MCF 10A (cell line): ENCODE results near the gene GIMAP8. TPM values are rescaled to one million over a fixed set of nuclear protein-coding genes. Genes with fewer than 3 reads are reported as not detected.
"Not testable (repeated sequence)": the region's sequence is repeated elsewhere in the genome, so short reads cannot be mapped to it uniquely, and the experiment has no call there.

Experiments
- BruUV-seq: library from RNA; stranded (reverse); fragments of 400-500 nt; replicated peaks from 2 replicates; lab custom pipeline; 2021; lab: Mats Ljungman, UMichigan
- CTCF ChIA-PET: fragments of 300-600 bp; sonication (Branson Sonifier 250); formaldehyde crosslinking; extraction: SDS; loops from one replicate; lab custom pipeline; 2021; ENCODE audit warnings: antibody characterized with exemption, inconsistent platforms; lab: Yijun Ruan, JAX
- POLR2A ChIA-PET: fragments of 300-600, 350-650 bp; sonication (Branson Sonifier 250); formaldehyde crosslinking; extraction: SDS; loops from one replicate; lab custom pipeline; 2020; ENCODE audit warnings: antibody characterized with exemption, inconsistent platforms; lab: Yijun Ruan, JAX
- DNase-seq: peaks from one replicate; pipeline ENCODE4 v3.0.0-alpha.2; 2018; ENCODE audit not compliant: unreplicated experiment
- H3K27ac Mint-ChIP-seq: one replicate; pipeline ENCODE4 v1.8.0; 2022; ENCODE audit warnings: mild to moderate bottlenecking, low read depth, mixed read lengths; ENCODE audit not compliant: unreplicated experiment
- H3K27me3 Mint-ChIP-seq: one replicate; pipeline ENCODE4 v1.8.0; 2022; ENCODE audit warnings: mixed read lengths; ENCODE audit not compliant: insufficient read depth, unreplicated experiment
- H3K36me3 Mint-ChIP-seq: one replicate; pipeline ENCODE4 v1.8.0; 2022; ENCODE audit warnings: mild to moderate bottlenecking, moderate library complexity, mixed read lengths; ENCODE audit not compliant: insufficient read depth, unreplicated experiment
- H3K4me1 Mint-ChIP-seq: one replicate; pipeline ENCODE4 v1.8.0; 2022; ENCODE audit warnings: mixed read lengths; ENCODE audit not compliant: insufficient read depth, unreplicated experiment
- H3K4me3 Mint-ChIP-seq: one replicate; pipeline ENCODE4 v1.8.0; 2022; ENCODE audit warnings: mild to moderate bottlenecking, moderate library complexity, mixed read lengths; ENCODE audit not compliant: unreplicated experiment
- H3K9me3 Mint-ChIP-seq: one replicate; pipeline ENCODE4 v1.8.0; 2022; ENCODE audit warnings: mixed read lengths; ENCODE audit not compliant: unreplicated experiment
- CTCF ChIP-seq: fragments of 200-600 bp; IDR thresholded peaks from one replicate; pipeline ENCODE4 v1.8.0; 2022; ENCODE audit warnings: antibody characterized with exemption, mild to moderate bottlenecking; ENCODE audit not compliant: unreplicated experiment
- intact Hi-C: fragments of 100-400 bp; cut with micrococcal nuclease; formaldehyde crosslinking; loops from 2 replicates; pipeline ENCODE4 v1.14.1; 2022
- total RNA-seq: library from RNA; stranded (reverse); gene quantifications from 2 replicates; pipeline ENCODE4 v1.2.3, GENCODE V29; 2022

GIMAP8 gene
- total RNA-seq, 1 experiment from 2014 or later = not detected

- H3K4me1 Mint-ChIP-seq = peaks cover 14% of the 10 kb centered on the region
- no peak overlapping the region for H3K27ac Mint-ChIP-seq
- no peak for TF ChIP-seq CTCF
- H3K4me3 Mint-ChIP-seq = no peak overlapping the region
- POLR2A ChIA-PET = no interaction called here
- peaks cover 3% of the 10 kb centered on the region for H3K27me3 Mint-ChIP-seq
- DNase-seq = no peak
- no peaks in the 10 kb centered on the region for H3K9me3 Mint-ChIP-seq
- CTCF ChIA-PET = interaction anchor here (0.6 to 0.8 kb wide), 3 partner anchors 56 to 837 kb away, joined by 3 to 4 read pairs (median 3); no protein-coding TSS in a partner anchor
- H3K36me3 Mint-ChIP-seq = no peaks in the 10 kb centered on the region
- BruUV-seq = no TSS peak
- intact Hi-C loops = no loop called here
These were observed 30.9 kb downstream of the GIMAP8 start for GRCh38 chr7:150481186-150481920.

GRCh38 chr7:150481922-150482321 is 31.5 kb downstream of the GIMAP8 start:
- peaks cover 14% of the 10 kb centered on the region for H3K4me1 Mint-ChIP-seq
- TF ChIP-seq CTCF = no peak
- H3K9me3 Mint-ChIP-seq = peaks cover 4% of the 10 kb centered on the region
- no peak overlapping the region for H3K4me3 Mint-ChIP-seq
- POLR2A ChIA-PET = no interaction called here
- H3K36me3 Mint-ChIP-seq = no peaks in the 10 kb centered on the region
- intact Hi-C loops = no loop called here
- CTCF ChIA-PET = interaction anchor here (0.6 kb wide), 1 partner anchor 55 kb away, joined by 3 read pairs; no protein-coding TSS in a partner anchor
- DNase-seq = no peak
- peaks cover 9% of the 10 kb centered on the region for H3K27me3 Mint-ChIP-seq
- no peak overlapping the region for H3K27ac Mint-ChIP-seq
- BruUV-seq = no TSS peak

- POLR2A ChIA-PET, intact Hi-C loops, H3K4me3 Mint-ChIP-seq, H3K27ac Mint-ChIP-seq, H3K9me3 Mint-ChIP-seq, CTCF ChIA-PET, BruUV-seq, H3K36me3 Mint-ChIP-seq, DNase-seq: not testable (repeated sequence)
- Mint-ChIP-seq H3K27me3 (peaks cover 13% of the 10 kb centered on the region), H3K4me1 (peaks cover 13% of the 10 kb centered on the region)
These were observed 33.1 kb downstream of the GIMAP8 start for GRCh38 chr7:150483514-150483913.

GRCh38 chr7:150484071-150484470 is 33.6 kb downstream of the GIMAP8 start:
- H3K4me1 Mint-ChIP-seq, DNase-seq, H3K4me3 Mint-ChIP-seq, H3K9me3 Mint-ChIP-seq, H3K36me3 Mint-ChIP-seq, CTCF ChIA-PET, intact Hi-C loops, POLR2A ChIA-PET, H3K27ac Mint-ChIP-seq, BruUV-seq: not testable (repeated sequence)
- H3K27me3 Mint-ChIP-seq = peaks cover 13% of the 10 kb centered on the region

GRCh38 chr7:150487625-150488024 is 37.2 kb downstream of the GIMAP8 start:
- intact Hi-C loops = no loop called here
- H3K9me3 Mint-ChIP-seq = peaks cover 7% of the 10 kb centered on the region
- H3K36me3 Mint-ChIP-seq = no peaks in the 10 kb centered on the region
- no TSS peak for BruUV-seq
- TF ChIP-seq CTCF = no peak
- H3K27me3 Mint-ChIP-seq = peaks cover 13% of the 10 kb centered on the region
- ChIA-PET POLR2A (no interaction called here), CTCF (no interaction called here)
- no peak overlapping the region for H3K27ac Mint-ChIP-seq
- no peaks in the 10 kb centered on the region for H3K4me1 Mint-ChIP-seq
- no peak overlapping the region for H3K4me3 Mint-ChIP-seq
- DNase-seq = no peak
